IMR-90 (cell line): ENCODE measurements around the gene SLCO3A1. TPM values are rescaled to one million over a fixed set of nuclear protein-coding genes. Genes with fewer than 3 reads are reported as not detected.

ENCODE experiments used
- ATAC-seq: fragments of 200-7000 bp; cut with Tn5 transposase; 2 replicates; pipeline ENCODE4 v1.9.1; 2020; ENCODE audit warnings: low read depth, mild to moderate bottlenecking, moderate library complexity
- BruUV-seq: library from RNA; stranded (reverse); fragments of 400-500 nt; replicated peaks from 2 replicates; lab custom pipeline; 2021; lab: Mats Ljungman, UMichigan
- CTCF ChIA-PET: fragments of 300-600 bp; formaldehyde crosslinking; extraction: SDS; loops from one replicate; lab custom pipeline; 2021; ENCODE audit warnings: antibody characterized with exemption; lab: Yijun Ruan, JAX
- POLR2A ChIA-PET: fragments of 300-600 bp; sonication (Branson Sonifier 250); formaldehyde crosslinking; loops from one replicate; lab custom pipeline; 2022; ENCODE audit warnings: antibody characterized with exemption; ENCODE audit not compliant: unreplicated experiment; lab: Charles Lee
- DNase-seq: peaks from one replicate; pipeline ENCODE4 v3.0.0; 2013
- H2AFZ ChIP-seq: replicated peaks from 2 replicates; pipeline ENCODE3; 2013; ENCODE audit warnings: low read length, mild to moderate bottlenecking; ENCODE audit not compliant: poor library complexity
- H2AK5ac ChIP-seq: 2 replicates; pipeline ENCODE4 v1.6.1; 2013; ENCODE audit warnings: low read depth, low read length, inconsistent platforms
- H2AK9ac ChIP-seq: replicated peaks from 2 replicates; pipeline ENCODE3; 2013; ENCODE audit warnings: mild to moderate bottlenecking, low read depth, low read length, moderate library complexity; ENCODE audit not compliant: poor library complexity
- H2BK120ac ChIP-seq: 2 replicates; pipeline ENCODE4 v1.6.1; 2013; ENCODE audit warnings: low read depth, low read length, inconsistent platforms
- H2BK15ac ChIP-seq: 3 replicates; pipeline ENCODE4 v1.6.1; 2013; ENCODE audit warnings: low read depth, low read length, inconsistent platforms
- H2BK20ac ChIP-seq: 2 replicates; pipeline ENCODE4 v1.6.1; 2013; ENCODE audit warnings: low read depth, mild to moderate bottlenecking, inconsistent platforms, low read length, moderate library complexity
- H2BK5ac ChIP-seq: 2 replicates; pipeline ENCODE4 v1.6.1; 2013; ENCODE audit warnings: mild to moderate bottlenecking, low read depth, low read length, inconsistent platforms; ENCODE audit not compliant: poor library complexity, severe bottlenecking
- H3K14ac ChIP-seq: replicated peaks from 2 replicates; pipeline ENCODE4 v1.6.1; 2013; ENCODE audit warnings: low read depth, low read length, inconsistent platforms
- H3K18ac ChIP-seq: 2 replicates; pipeline ENCODE4 v1.6.1; 2013; ENCODE audit warnings: low read depth, low read length, control low read depth
- H3K23ac ChIP-seq: 2 replicates; pipeline ENCODE4 v1.6.1; 2013; ENCODE audit warnings: low read depth, low read length, inconsistent platforms
- H3K27ac ChIP-seq: 2 replicates; pipeline ENCODE4 v1.5.1; 2013; ENCODE audit warnings: mild to moderate bottlenecking, control low read depth, low read length; ENCODE audit not compliant: insufficient read depth
- H3K27me3 ChIP-seq: 2 replicates; pipeline ENCODE4 v1.6.1; 2013; ENCODE audit warnings: low read length; ENCODE audit not compliant: control insufficient read depth, insufficient read depth
- H3K36me3 ChIP-seq: 2 replicates; pipeline ENCODE4 v1.6.1; 2013; ENCODE audit warnings: low read length, mixed read lengths; ENCODE audit not compliant: control insufficient read depth, insufficient read depth
- H3K4ac ChIP-seq: 2 replicates; pipeline ENCODE4 v1.6.1; 2013; ENCODE audit warnings: low read depth, low read length, inconsistent platforms
- H3K4me1 ChIP-seq: 2 replicates; pipeline ENCODE4 v1.6.1; 2013; ENCODE audit warnings: low read length, mixed read lengths; ENCODE audit not compliant: control insufficient read depth, insufficient read depth
- H3K4me2 ChIP-seq: 2 replicates; pipeline ENCODE4 v1.6.1; 2013; ENCODE audit warnings: low read depth, mild to moderate bottlenecking, control low read depth, low read length, moderate library complexity
- H3K4me3 ChIP-seq: 2 replicates; pipeline ENCODE4 v1.5.1; 2013; ENCODE audit warnings: low read depth, mild to moderate bottlenecking, control low read depth, low read length, moderate library complexity; ENCODE audit not compliant: insufficient read depth
- H3K56ac ChIP-seq: 2 replicates; pipeline ENCODE4 v1.6.1; 2013; ENCODE audit warnings: low read length, inconsistent platforms; ENCODE audit not compliant: insufficient read depth; ENCODE audit errors: extremely low read depth
- H3K79me1 ChIP-seq, 2 experiments: 2 replicates each; pipeline ENCODE4 v1.6.1; 2013; ENCODE audit warnings: low read length in 2 of 2, inconsistent platforms in 1 of 2, low read depth in 1 of 2
- H3K9ac ChIP-seq: 2 replicates; pipeline ENCODE4 v1.6.1; 2013; ENCODE audit warnings: low read depth, low read length, control low read depth
- H3K9me1 ChIP-seq: 2 replicates; pipeline ENCODE4 v1.6.1; 2013; ENCODE audit warnings: low read length, inconsistent platforms; ENCODE audit not compliant: insufficient read depth
- H3K9me3 ChIP-seq: 2 replicates; pipeline ENCODE4 v1.6.1; 2013; ENCODE audit warnings: low read length; ENCODE audit not compliant: control insufficient read depth, insufficient read depth
- H4K20me1 ChIP-seq: 2 replicates; pipeline ENCODE4 v1.6.1; 2013; ENCODE audit warnings: low read length, inconsistent platforms; ENCODE audit not compliant: insufficient read depth
- H4K5ac ChIP-seq: 2 replicates; pipeline ENCODE4 v1.6.1; 2013; ENCODE audit warnings: mild to moderate bottlenecking, low read depth, low read length, control low read depth
- H4K8ac ChIP-seq, 2 experiments: 2 replicates each; pipeline ENCODE4 v1.6.1; 2013; ENCODE audit warnings: low read depth in 2 of 2, low read length in 2 of 2, control low read depth in 1 of 2, inconsistent platforms in 1 of 2
- H4K91ac ChIP-seq: 2 replicates; pipeline ENCODE4 v1.6.1; 2013; ENCODE audit warnings: low read depth, low read length, inconsistent platforms; ENCODE audit not compliant: insufficient read depth
- BHLHE40 ChIP-seq: fragments of 150-350 bp; IDR thresholded peaks from 2 replicates; pipeline ENCODE4 v1.6.1; 2016; ENCODE audit warnings: mild to moderate bottlenecking, low read depth, low read length
- CEBPB ChIP-seq: IDR thresholded peaks from 2 replicates; pipeline ENCODE4 v1.6.1; 2012; ENCODE audit warnings: low read depth, low read length, improper control_type of control experiment
- NFE2L2 ChIP-seq: fragments of 150-350 bp; IDR thresholded peaks from 2 replicates; pipeline ENCODE4 v1.6.1; 2016; ENCODE audit warnings: low read depth, mild to moderate bottlenecking, low read length
- POLR2A ChIP-seq: IDR thresholded peaks from 2 replicates; pipeline ENCODE4 v1.6.1; 2012; ENCODE audit warnings: mild to moderate bottlenecking, low read depth, low read length
- RCOR1 ChIP-seq: IDR thresholded peaks from 2 replicates; pipeline ENCODE4 v1.6.1; 2012; ENCODE audit warnings: mild to moderate bottlenecking, low read length, improper control_type of control experiment; ENCODE audit not compliant: insufficient replicate concordance
- SMC3 ChIP-seq: fragments of 150-350 bp; IDR thresholded peaks from 2 replicates; pipeline ENCODE4 v1.6.1; 2016; ENCODE audit warnings: low read depth, mild to moderate bottlenecking, antibody characterized with exemption, low read length, moderate library complexity
- USF2 ChIP-seq: fragments of 150-350 bp; IDR thresholded peaks from 2 replicates; pipeline ENCODE4 v1.6.1; 2017; ENCODE audit warnings: mild to moderate bottlenecking, antibody characterized with exemption, low read length, low read depth
- WGBS, 2 experiments: methylation state at CpG; one replicate each; pipeline versions ENCODE4 v1.1.5 to v1.1.7; 2013; ENCODE audit warnings: missing lambda C conversion rate in 2 of 2; ENCODE audit not compliant: insufficient read length in 1 of 2; ENCODE audit errors: extremely low coverage in 2 of 2; 5-methylcytosine and 5-hydroxymethylcytosine counted together
- dilution Hi-C: fragments of 300-500 bp; cut with HindIII; formaldehyde crosslinking; loops from one replicate; pipeline ENCODE4 v1.14.3; 2018; ENCODE audit warnings: low sequenced_read_pairs; ENCODE audit not compliant: unreplicated experiment
- in situ Hi-C: fragments of 300-500 bp; cut with MboI; formaldehyde crosslinking; loops from 3 replicates; pipeline ENCODE4 v1.14.3; 2019; ENCODE audit warnings: low sequenced_read_pairs, inconsistent platforms, mixed read lengths
- intact Hi-C: fragments of 100-400 bp; cut with micrococcal nuclease; formaldehyde crosslinking; loops from 2 replicates; pipeline ENCODE4 v1.10.0; 2022
- polyA plus RNA-seq, 3 experiments: library from polyadenylated mRNA; depleted of rRNA; stranded (reverse); fragments of >200 nt; gene quantifications; 2 replicates each; pipeline ENCODE4 v1.2.3, GENCODE V29; 2012; ENCODE audit warnings: low replicate concordance in 1 of 3
- total RNA-seq: library from RNA; depleted of rRNA; stranded (reverse); fragments of >200 nt; gene quantifications from 2 replicates; pipeline ENCODE4 v1.2.3, GENCODE V29; 2012

The SLCO3A1 gene
- total and polyA plus RNA-seq, 2 of the 4 experiments (the other 2 are of a cell fraction), result 4.7 to 8.1 TPM

GRCh38 chr15:92115834-92116233 is 262.3 kb downstream of the SLCO3A1 start:
- Histone ChIP-seq H3K14ac (no peak overlapping the region), H4K91ac (no peak overlapping the region), H3K4ac (no peak overlapping the region), H3K9ac (no peak overlapping the region), H3K79me1 (no peaks in the 10 kb centered on the region), H2AFZ (no peak overlapping the region), H3K27ac (no peak overlapping the region), H3K27me3 (no peaks in the 10 kb centered on the region; the same call in 1 of the 2 replicates), H2BK120ac (no peak overlapping the region), H3K4me3 (no peak overlapping the region), H3K56ac (no peak overlapping the region), H3K23ac (no peak overlapping the region), H4K20me1 (no peaks in the 10 kb centered on the region), H2BK5ac (no peak overlapping the region), H3K4me1 (peaks cover 4% of the 10 kb centered on the region; the same call in 1 of the 2 replicates), H2BK20ac (no peak overlapping the region), H3K4me2 (no peak overlapping the region), H2BK15ac (no peak overlapping the region), H2AK9ac (no peak overlapping the region), H4K8ac (no peak overlapping the region), H3K36me3 (no peaks in the 10 kb centered on the region), H3K9me3 (no peaks in the 10 kb centered on the region), H3K9me1 (no peaks in the 10 kb centered on the region), H4K5ac (no peak overlapping the region), H2AK5ac (no peak overlapping the region), H3K18ac (no peak overlapping the region)
- no CpG with 5 or more reads among the region's 1 CpG for WGBS, 2 experiments
- intact Hi-C loops (no loop called here), dilution Hi-C loops (no loop called here), in situ Hi-C loops (no loop called here)
- BruUV-seq, result no TSS peak
- TF ChIP-seq USF2, result no peak
- no peak for TF ChIP-seq NFE2L2
- TF ChIP-seq POLR2A, result no peak
- no peak for TF ChIP-seq BHLHE40
- no peak for TF ChIP-seq CEBPB
- TF ChIP-seq RCOR1, result no peak
- TF ChIP-seq SMC3, result no peak
- DNase-seq (no peak), ATAC-seq (no peak)
- ChIA-PET POLR2A (no interaction called here), CTCF (no interaction called here)
